ENCODE data around the gene RTL1.

The RTL1 gene

DNA sequence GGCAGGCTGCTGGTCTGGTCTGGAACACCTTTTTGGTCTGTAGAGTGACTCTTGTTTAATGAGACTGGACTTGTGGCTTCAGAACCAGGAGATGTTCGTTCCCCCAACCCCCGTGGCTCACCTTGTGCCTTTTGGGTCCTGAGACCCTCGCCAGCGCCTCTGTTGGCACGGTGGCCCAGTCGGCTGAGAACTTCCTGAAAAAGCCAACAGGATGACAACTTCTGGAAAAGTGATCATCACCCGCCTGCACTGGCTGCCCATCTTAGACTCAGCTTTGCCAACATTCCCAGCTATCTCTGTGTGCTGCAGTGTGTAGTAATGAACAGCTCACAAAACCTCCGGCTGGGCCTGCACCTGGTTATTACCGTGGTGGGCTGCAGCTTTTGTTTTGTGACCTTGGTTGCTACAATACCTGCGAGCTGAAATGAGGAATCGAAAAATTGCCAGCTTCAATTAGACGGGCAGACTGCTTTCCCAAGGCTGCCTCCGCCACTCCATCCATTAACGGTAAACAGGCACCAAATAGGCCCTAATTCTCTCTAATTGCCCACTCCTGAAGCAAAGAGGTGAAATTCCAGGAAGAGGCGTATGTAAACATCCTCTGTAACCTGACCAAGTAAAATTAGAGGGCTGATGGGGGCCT lies 61.6 kb downstream of the RTL1 start:
- TF ChIP-seq, protein P1, sequence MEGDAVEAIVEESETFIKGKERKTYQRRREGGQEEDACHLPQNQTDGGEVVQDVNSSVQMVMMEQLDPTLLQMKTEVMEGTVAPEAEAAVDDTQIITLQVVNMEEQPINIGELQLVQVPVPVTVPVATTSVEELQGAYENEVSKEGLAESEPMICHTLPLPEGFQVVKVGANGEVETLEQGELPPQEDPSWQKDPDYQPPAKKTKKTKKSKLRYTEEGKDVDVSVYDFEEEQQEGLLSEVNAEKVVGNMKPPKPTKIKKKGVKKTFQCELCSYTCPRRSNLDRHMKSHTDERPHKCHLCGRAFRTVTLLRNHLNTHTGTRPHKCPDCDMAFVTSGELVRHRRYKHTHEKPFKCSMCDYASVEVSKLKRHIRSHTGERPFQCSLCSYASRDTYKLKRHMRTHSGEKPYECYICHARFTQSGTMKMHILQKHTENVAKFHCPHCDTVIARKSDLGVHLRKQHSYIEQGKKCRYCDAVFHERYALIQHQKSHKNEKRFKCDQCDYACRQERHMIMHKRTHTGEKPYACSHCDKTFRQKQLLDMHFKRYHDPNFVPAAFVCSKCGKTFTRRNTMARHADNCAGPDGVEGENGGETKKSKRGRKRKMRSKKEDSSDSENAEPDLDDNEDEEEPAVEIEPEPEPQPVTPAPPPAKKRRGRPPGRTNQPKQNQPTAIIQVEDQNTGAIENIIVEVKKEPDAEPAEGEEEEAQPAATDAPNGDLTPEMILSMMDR (IDR thresholded peaks at IDR 0.05; ENCODE audit: insufficient read depth, low read depth, low read length, missing control alignments) = no peak
- no peak overlapping the region for H3K4me3 ChIP-seq (ENCODE audit: low read length)
- no peak for DNase-seq (ENCODE audit: low read depth)

DNA sequence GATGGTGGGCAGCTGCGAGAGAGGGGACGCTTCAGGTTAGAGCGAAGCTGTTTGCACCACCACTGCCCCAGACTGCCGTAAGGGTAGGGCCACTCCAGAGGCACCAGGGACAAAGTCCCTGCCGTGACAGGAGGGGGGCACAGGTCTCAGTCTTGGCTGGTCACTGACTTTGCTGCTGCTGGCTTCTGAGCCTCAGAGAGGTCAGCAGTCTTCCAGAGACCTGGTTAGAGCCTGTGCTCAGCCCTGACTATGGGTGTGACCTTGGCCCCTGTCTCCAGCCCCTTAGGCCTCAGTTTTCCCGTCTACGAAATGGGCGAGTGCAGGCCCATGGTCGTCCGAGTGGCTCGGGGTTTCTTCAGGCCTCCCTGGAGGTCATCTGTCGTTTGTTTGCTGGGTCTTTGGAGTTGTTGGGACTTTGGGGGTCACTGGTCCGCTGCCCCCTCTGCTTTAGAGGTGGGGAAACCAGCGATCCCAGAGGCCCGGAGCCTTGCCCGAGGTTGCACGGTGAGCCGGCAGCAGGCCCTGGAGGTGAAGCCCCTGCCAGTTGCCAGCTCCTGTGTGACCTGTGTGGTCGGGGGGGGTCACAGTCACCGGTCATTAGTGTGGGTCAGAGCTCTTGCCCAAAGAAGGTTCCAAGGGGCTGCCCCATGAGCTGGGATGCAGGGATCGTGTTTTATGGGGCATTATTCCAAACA lies 62.3 kb downstream of the RTL1 start:
- no peak for DNase-seq (ENCODE audit: low read depth)
- H3K4me3 ChIP-seq (ENCODE audit: low read length) = no peak overlapping the region
- TF ChIP-seq, protein P1 (IDR thresholded peaks at IDR 0.05; ENCODE audit: insufficient read depth, low read depth, low read length, missing control alignments) = no peak

DNA sequence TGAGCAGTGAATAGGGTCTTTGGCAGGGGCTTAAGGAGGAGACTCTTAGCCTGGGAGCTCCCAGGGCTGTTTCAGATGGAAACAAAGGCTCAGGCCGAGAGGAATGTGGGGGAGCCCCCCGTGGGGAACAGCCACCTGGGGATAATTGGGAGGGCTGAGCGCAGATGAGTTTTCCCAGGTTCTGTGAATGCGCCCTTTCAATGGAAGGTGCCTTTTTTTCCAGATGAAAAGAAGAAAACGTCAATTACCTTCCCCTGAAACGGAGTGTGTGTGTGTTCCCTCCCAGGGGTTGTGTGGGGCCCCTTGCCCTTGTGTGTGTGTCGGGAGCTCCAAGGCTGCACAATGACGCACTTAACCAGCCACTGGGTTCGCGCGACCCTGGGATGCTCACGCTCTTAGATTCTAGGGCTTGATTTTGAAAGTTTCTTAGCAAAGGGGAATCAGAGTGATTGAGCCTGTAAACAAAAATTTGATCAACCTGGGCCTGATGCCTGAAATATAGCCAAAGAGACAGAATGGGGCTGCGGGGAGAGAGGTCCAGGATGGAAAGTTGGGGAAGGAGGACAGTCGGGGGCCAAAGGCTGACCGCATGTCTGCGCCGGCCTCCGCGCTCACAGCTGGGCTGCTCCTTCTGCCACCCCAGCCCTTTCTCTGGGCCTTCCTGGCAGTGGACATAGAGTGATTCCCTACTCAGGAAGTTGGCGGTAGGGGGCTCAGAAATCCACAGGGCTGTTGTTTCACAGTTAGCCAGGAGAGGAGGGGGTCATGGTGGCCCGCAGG lies 63.0 kb downstream of the RTL1 start:
- TF ChIP-seq, protein P1 (IDR thresholded peaks at IDR 0.05; ENCODE audit: insufficient read depth, low read depth, low read length, missing control alignments) = no peak
- no peak overlapping the region for H3K4me3 ChIP-seq (ENCODE audit: low read length)
- DNase-seq (ENCODE audit: low read depth) = no peak

- TF ChIP-seq, protein P1 (IDR thresholded peaks at IDR 0.05; ENCODE audit: insufficient read depth, low read depth, low read length, missing control alignments) = no peak
- DNase-seq (ENCODE audit: low read depth) = no peak
- H3K4me3 ChIP-seq (ENCODE audit: low read length) = no peak overlapping the region
Measured at GRCh38 chr14:100839681-100840111, 63.8 kb downstream of the RTL1 start.

DNA sequence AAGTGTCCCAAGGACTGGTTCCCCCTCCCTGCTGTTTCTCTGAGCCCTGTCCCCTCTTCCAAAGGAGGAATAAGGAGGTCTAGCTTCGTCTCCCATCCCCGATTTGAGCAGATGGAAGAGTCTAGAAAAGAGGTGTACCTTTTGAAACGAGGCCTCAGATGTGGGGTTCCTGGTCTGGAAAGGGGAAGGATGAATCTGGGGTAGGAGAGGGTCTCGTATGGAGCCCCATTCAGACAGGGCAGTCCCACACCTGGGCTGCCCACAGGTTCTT lies 64.3 kb downstream of the RTL1 start:
- H3K4me3 ChIP-seq (ENCODE audit: low read length) = no peak overlapping the region

GRCh38 chr14:100838493-100839314 lies 64.8 kb downstream of the RTL1 start:
- no peak for DNase-seq (ENCODE audit: low read depth)
- H3K4me3 ChIP-seq (ENCODE audit: low read length) = no peak overlapping the region
- TF ChIP-seq, protein P1 (IDR thresholded peaks at IDR 0.05; ENCODE audit: insufficient read depth, low read depth, low read length, missing control alignments) = no peak

More for the DNA sequence above, 64.3 kb downstream of the RTL1 start:
- DNase-seq (ENCODE audit: low read depth) = no peak
- TF ChIP-seq, protein P1 (IDR thresholded peaks at IDR 0.05; ENCODE audit: insufficient read depth, low read depth, low read length, missing control alignments) = no peak
